Endothelial cell of hepatic sinusoid (primary cell): Measurements from ENCODE around the gene BCKDHA.
"Not testable (repeated sequence)": the region's sequence is repeated elsewhere in the genome, so short reads cannot be mapped to it uniquely, and the experiment has no call there.

ENCODE experiments used
- in situ Hi-C: cut with HindIII; loops from 2 replicates; pipeline ENCODE4 v1.10.0; 2017; ENCODE audit warnings: low sequenced_read_pairs

The BCKDHA gene

GRCh38 chr19:41424335-41425173, 26.9 kb downstream of the BCKDHA start:
- in situ Hi-C loops = no loop called here

- in situ Hi-C loops = no loop called here
These were observed 27.8 kb downstream of the BCKDHA start for GRCh38 chr19:41425174-41426115.

DNA sequence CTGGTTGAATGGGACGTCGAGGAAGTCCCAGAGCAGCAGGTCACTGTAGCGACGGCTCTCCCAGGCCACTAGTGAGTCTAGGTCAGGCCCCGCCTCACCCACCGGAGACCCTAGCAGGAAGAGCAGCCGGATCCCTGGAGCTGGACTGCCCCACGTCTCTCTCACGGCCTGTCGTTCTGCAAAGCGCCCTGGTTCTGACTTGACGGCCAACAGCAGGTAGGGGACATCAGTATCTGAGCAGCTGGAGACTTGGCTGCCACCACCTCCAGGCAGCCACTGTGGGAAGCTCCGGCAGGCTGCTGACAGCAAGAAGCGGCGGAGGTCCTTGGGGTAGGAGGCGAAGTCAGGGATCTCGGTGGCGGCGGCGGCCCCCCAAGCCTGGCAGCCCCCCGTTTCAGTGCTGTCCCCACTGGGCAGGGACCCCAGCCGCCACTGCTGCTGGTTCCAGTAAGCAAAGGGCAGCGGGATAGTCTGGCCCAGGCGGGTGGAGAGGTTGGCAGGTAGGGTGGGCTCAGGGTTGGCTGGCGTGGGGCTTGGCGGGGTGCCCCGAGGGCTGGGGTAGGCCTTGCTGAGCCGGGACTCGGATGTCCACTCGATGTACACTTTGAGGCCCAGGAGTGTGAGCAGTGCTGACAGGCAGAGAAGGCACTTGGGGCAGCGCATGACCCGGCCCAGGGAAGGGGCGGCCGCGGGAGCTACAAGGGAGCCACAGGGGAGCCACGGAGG, 28.7 kb downstream of the BCKDHA start:
- in situ Hi-C loops = no loop called here

- in situ Hi-C loops = no loop called here
These were observed 29.5 kb downstream of the BCKDHA start, which contains the start of gene B3GNT8 for GRCh38 chr19:41426952-41427646. Gene B3GNT8 (minus strand): TSS chr19:41427374. CDS start chr19:41426778, 596 bp downstream.

DNA sequence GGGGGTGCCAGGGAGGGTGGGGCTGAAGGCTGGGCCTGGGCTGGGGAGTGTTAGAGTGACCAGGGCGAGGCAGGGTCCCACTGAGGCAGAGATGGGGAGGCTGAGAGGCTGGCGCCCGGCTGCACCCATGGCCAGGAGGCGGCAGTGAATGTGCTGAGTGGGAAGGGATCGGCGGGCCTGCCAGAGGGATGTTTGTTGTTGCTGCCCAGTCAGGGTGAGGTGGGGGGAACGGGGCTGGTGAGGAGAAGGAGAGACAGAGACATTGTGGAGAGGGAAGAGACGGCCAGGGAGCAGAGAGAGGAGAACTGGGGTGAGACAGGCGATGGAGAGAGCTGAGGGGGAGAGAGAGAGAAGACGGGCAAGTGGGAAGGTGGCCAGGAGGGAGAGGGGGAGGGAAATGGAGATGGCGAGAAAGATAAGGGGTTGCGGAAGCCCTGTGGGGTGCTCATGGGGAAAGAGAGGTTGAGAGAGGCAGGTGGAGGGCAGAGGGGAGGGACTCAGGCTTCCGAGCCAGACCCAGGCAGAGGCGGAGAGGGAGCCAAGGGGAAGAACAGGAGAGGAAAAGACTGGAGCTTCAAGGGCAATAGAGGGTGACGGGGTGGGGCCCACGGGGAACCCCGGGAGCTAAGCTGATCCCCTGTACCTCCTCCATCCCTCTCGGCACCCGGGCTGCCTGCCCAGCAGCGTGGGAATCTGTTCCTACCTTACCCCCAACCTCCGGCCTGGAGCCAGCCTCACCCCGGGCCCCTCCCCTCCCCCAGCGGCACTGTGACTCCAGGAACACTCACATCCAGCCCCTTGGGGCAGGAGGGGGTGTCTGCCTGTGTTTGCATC, 30.2 kb downstream of the BCKDHA start:
- in situ Hi-C loops = no loop called here

GRCh38 chr19:41428481-41428859, 30.9 kb downstream of the BCKDHA start:
- in situ Hi-C loops = no loop called here

- in situ Hi-C loops = loop anchor here (5.0 kb wide), 1 partner anchor 74 kb away; no protein-coding TSS in a partner anchor
These were observed 33.3 kb downstream of the BCKDHA start for GRCh38 chr19:41430922-41431321.

DNA sequence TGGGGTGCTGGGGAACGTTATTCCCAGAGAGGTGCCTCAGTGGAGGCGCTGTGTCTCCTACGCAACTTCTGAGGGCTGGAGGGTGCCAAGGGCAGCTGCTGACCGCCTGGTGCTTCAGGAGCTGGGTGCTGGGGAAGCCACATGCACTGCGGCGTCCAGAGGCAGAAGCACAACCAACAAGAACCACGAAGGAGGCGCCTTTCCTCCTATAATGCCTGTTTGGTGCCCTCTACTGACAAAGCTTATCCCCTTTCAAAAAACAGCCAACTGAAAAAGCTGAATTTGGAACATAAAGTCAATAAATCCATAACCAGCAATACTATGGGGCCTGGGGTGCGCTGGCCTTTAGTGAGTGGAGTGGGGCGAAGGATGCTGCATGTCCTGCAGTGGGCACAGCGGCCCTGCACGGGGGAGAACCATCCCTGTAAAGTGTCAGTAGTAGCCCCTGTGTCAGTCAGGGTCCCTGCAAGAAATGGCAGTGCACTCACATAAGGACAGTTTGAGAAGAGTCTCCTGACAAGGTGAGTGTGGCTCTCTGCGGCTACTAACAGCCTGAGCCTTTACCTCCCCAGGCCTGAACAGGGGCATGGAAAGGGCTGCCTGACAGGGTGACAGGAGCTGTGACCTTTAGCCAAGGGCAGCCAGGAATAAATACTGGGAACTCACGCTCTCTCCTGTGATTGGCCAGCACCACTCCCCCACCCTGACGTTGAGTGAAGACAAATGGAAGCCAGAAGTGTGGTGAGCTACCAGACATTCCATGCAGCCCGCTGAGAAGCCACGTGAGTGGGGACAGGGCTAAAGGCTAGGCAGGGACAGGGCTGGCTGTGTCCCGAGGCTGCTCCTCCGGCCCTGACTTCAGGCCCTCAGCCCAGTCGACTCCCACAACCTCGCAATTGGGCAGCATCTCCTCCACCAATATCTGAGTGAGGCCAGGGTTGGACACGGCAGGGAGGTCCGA, 34.1 kb downstream of the BCKDHA start:
- in situ Hi-C loops = loop anchor here (5.0 kb wide), 1 partner anchor 74 kb away; no protein-coding TSS in a partner anchor

- in situ Hi-C loops = loop anchor here (5.0 kb wide), 1 partner anchor 76 kb away; no protein-coding TSS in a partner anchor
These were observed 35.6 kb downstream of the BCKDHA start for GRCh38 chr19:41433171-41433570.

- in situ Hi-C loops = loop anchor here (5.0 kb wide), 1 partner anchor 77 kb away; no protein-coding TSS in a partner anchor
These were observed 36.8 kb downstream of the BCKDHA start for GRCh38 chr19:41434450-41434849.

- in situ Hi-C loops = not testable (repeated sequence)
These were observed 37.8 kb downstream of the BCKDHA start for GRCh38 chr19:41435376-41435775.

GRCh38 chr19:41435936-41436673, 38.5 kb downstream of the BCKDHA start:
- in situ Hi-C loops = no loop called here

DNA sequence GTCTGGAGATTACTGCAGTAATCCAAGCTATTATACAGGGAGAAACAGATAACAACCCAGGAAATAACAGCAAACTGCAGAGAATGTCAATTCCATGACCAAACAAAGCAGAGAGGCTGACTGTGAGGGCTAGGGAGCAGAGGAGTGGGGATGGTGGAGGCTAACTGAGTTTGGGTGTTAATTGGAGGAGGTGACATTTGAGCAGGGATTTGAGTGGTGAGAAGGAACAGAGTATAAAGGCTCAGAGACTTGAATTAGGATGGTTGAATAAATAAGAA, 39.0 kb downstream of the BCKDHA start:
- in situ Hi-C loops = no loop called here

DNA sequence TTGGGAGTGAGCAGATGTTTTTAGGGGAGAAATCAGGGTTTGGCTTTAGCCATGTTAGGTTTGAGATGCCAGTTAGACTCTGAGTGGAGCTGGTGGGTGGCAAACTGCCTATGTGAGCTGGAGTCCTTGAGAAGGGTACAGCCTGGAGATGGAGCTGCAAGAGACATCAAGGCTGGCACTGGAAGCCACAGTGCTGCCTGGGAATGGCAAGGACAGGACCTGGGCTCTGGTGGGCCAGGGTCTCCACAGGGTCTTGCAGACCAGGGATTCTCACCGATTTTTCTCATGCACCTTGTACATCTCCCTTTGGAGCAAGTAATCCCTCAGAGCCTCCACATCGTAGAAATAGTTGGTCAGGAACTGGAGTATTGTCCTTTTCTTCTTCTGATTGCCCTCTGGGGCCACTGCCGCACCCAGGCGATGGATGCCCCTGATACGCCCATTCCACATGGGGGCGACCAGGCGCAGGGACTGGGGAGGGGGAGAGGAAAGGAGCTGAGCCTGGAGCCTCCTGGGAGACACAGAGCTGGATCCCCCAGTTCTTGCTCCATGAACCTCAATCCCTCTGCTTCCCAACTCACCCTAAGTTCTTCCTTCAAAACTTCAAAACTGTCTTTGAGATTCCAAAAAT, 40.4 kb downstream of the BCKDHA start:
- in situ Hi-C loops = no loop called here

- in situ Hi-C loops = loop anchor here (5.0 kb wide), 1 partner anchor 98 kb away; no protein-coding TSS in a partner anchor
These were observed 42.0 kb downstream of the BCKDHA start, which contains the start of gene DMAC2 for GRCh38 chr19:41439441-41440222. Gene DMAC2 (minus strand): TSS chr19:41439912. CDS start chr19:41439899, 13 bp downstream.

GRCh38 chr19:41441321-41441945, 43.8 kb downstream of the BCKDHA start:
- in situ Hi-C loops = loop anchor here (5.0 kb wide), 1 partner anchor 96 kb away; no protein-coding TSS in a partner anchor
